ENCODE results near the gene KDSR.

Gene KDSR, protein sequence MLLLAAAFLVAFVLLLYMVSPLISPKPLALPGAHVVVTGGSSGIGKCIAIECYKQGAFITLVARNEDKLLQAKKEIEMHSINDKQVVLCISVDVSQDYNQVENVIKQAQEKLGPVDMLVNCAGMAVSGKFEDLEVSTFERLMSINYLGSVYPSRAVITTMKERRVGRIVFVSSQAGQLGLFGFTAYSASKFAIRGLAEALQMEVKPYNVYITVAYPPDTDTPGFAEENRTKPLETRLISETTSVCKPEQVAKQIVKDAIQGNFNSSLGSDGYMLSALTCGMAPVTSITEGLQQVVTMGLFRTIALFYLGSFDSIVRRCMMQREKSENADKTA

GRCh38 chr18:63367053-63367953 is at the start of gene KDSR:
TSS of gene KDSR (minus strand) at chr18:63367206. CDS start at chr18:63367118, 88 bp downstream.
- DNase-seq: peak; percentile 93 to 98

- DNase-seq: no peak
These were observed 45.9 kb upstream of the KDSR start for GRCh38 chr18:63412953-63413352.

GRCh38 chr18:63410792-63411191 is 43.8 kb upstream of the KDSR start:
- DNase-seq: no peak

GRCh38 chr18:63409301-63409700 is 42.3 kb upstream of the KDSR start:
- DNase-seq: no peak

- no peak for DNase-seq
These were observed 40.7 kb upstream of the KDSR start for GRCh38 chr18:63407734-63408133.

- no peak for DNase-seq
These were observed 39.0 kb upstream of the KDSR start for GRCh38 chr18:63405986-63406385.

- no peak for DNase-seq
These were observed 35.5 kb upstream of the KDSR start for GRCh38 chr18:63402246-63403162.

GRCh38 chr18:63399300-63399699 is 32.3 kb upstream of the KDSR start:
- DNase-seq: no peak

DNA sequence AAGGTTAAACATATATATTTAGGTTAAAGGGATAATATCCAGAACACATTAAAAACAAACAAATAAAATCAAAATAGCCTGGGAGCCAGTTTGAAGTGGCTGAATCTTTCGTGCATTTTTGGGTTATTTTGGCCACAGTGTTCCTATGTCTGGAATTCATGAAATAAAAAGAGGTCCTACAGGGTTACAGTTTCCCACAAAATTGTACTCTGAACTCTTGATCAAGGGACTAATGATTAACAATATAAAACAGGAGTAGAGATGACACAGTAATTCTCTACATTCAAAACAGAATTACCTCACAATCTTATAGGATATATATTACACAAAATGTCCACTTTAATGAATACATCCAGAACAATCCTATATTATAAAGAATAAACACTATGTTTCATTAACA is 30.3 kb upstream of the KDSR start:
- no peak for DNase-seq

GRCh38 chr18:63395503-63395902 is 28.5 kb upstream of the KDSR start:
- DNase-seq: no peak

- DNase-seq: no peak
These were observed 27.9 kb upstream of the KDSR start for GRCh38 chr18:63394954-63395353.

DNA sequence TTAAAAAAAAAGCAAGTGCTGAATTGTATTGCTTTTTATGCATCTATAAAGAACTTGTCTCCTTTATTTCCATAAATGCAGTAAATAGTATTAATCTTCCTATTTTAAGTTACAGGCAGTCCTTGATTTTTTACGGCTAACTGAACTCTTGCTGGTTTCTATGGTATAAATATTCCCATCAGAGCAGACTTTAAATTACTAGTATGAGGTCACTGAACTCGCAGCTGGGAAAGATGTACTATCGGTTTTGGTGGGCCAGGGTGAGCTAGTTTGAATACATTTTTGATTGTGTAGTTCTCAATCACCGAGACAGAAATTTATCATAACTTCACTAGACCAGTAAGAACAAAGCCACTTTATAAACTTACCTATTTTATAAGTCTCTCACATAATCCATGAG is 20.9 kb upstream of the KDSR start:
- DNase-seq: no peak

GRCh38 chr18:63382843-63383242 is 15.8 kb upstream of the KDSR start:
- no peak for DNase-seq

GRCh38 chr18:63379639-63379962 is 12.6 kb upstream of the KDSR start:
- no peak for DNase-seq

DNA sequence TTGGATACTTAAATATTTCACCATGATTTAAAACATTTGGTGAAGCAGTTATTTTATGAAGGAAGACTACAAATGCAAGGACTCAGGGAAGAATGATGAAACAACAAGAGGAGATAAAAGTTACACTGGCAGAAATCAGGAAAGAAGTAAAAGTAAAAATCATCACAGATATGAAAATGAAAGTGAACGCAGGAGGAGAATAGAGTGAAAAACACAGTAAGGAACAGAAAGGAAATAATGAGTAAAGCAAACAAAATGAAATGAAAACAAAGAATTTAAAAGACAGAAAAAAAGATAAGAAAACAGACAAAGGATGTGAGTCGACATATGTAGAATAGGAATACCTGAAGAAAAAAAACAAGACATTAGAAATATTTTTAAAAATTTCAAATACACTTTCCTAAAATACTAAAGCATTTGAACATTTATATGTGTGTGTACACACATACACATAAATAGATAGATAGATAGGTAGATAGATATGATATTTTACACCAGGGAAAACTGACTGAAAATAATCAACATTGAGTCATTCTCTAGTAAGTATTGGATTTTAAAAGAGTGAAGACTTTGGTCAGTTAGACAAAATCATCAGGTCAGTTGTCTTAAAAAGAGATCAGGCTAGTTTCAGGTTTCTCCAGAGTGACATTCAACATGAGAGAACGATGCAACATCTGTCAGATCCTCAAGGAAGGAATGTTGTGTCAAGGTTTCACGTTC is 12.1 kb upstream of the KDSR start:
- no peak for DNase-seq

DNA sequence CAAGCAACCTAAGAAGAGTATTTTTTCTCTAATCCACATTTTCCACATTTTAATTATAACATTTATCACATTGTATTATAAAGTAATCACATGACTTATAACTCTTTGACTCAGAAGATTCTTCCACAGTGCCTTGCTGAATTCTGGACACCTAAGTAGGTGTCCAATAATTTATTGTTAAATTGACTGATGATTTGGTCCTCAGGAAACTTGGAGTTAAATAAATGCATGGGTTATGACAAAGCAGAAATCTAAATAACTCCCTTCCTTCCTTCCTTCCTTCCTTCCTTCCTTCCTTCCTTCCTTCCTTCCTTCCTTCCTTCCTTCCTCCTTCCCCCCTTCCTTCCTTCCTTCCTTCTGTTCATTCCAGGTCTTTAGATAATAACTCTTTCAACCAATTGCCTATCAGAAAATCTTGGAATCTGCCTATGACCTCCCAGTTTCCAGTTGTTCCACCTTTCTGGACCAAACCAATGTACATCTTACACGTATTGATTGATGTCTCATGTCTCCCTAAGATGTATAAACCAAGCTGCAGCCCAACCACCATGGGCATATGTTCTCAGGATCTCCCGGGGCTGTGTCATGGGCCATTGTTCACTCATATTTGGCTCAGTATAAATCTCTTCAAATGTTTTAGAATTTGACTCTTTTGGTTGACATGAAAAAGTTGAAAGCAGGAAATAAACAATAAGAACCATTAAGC is 10.4 kb upstream of the KDSR start:
- no peak for DNase-seq

- no peak for DNase-seq
These were observed 9.5 kb upstream of the KDSR start for GRCh38 chr18:63376538-63376937.

GRCh38 chr18:63374540-63374939 is 7.5 kb upstream of the KDSR start:
- DNase-seq: peak in 1 of 2 experiments; percentile 19

- no peak for DNase-seq
These were observed 6.2 kb upstream of the KDSR start for GRCh38 chr18:63373161-63373560.

DNA sequence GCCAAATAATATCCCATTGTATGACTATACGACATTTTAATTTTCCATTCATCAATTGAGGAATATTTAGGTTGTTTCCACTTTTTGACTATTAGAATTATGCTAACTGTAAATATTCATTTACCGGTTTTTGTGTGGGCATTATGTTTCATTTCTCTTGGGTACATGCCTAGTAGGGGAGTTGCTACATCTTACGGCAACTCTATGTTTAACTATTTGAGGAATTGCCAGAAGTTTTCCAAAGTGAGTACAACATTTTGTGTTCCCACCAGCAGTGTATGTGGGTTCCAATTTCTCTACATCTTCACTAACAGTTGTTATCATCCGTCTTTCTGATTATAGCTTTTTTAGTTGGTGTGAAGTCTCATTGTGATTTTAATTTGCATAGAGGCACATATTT is 1.6 kb upstream of the KDSR start:
- DNase-seq: no peak

- peak in 1 of 2 experiments; percentile 23 for DNase-seq
These were observed 573 bp downstream of the KDSR start for GRCh38 chr18:63366213-63367052.
